Stimulated activated memory B cell treated with anti-CD40 and anti-IgM and Interleukin-4, amounts not matched to agents 10 μg/mL and 1 μg/mL and 100 μg/mL, for 72 hours (primary cell): Measurements from ENCODE around the gene MANBA.
"Not testable (repeated sequence)": the region's sequence is repeated elsewhere in the genome, so short reads cannot be mapped to it uniquely, and the experiment has no call there.

Source experiments
- ATAC-seq: fragments of 150-1000 bp; cut with Tn5 transposase; 2 replicates; pipeline ENCODE4 v1.10.0; 2021
- H3K27ac Mint-ChIP-seq: one replicate; pipeline ENCODE4 v1.8.0; 2022; ENCODE audit warnings: mild to moderate bottlenecking, mixed read lengths
- H3K27me3 Mint-ChIP-seq: one replicate; pipeline ENCODE4 v1.8.0; 2022; ENCODE audit warnings: mixed read lengths
- H3K36me3 Mint-ChIP-seq: one replicate; pipeline ENCODE4 v1.8.0; 2022; ENCODE audit warnings: mixed read lengths
- H3K4me1 Mint-ChIP-seq: one replicate; pipeline ENCODE4 v1.8.0; 2022; ENCODE audit warnings: mixed read lengths
- H3K4me3 Mint-ChIP-seq: one replicate; pipeline ENCODE4 v1.8.0; 2022; ENCODE audit warnings: mild to moderate bottlenecking, moderate library complexity, mixed read lengths
- H3K9me3 Mint-ChIP-seq: one replicate; pipeline ENCODE4 v1.8.0; 2022; ENCODE audit warnings: mixed read lengths

MANBA gene

GRCh38 chr4:102718833-102719575 lies 41.8 kb downstream of the MANBA start:
- H3K4me1 Mint-ChIP-seq = peaks cover 12% of the 10 kb centered on the region
- H3K27me3 Mint-ChIP-seq, H3K4me3 Mint-ChIP-seq, ATAC-seq, H3K9me3 Mint-ChIP-seq: not testable (repeated sequence)
- peaks cover 63% of the 10 kb centered on the region for H3K36me3 Mint-ChIP-seq
- peak overlapping the region; percentile 21 for H3K27ac Mint-ChIP-seq

GRCh38 chr4:102717448-102718092 lies 43.2 kb downstream of the MANBA start:
- H3K9me3 Mint-ChIP-seq = no peaks in the 10 kb centered on the region
- peaks cover 12% of the 10 kb centered on the region for H3K4me1 Mint-ChIP-seq
- H3K4me3 Mint-ChIP-seq = no peak overlapping the region
- no peaks in the 10 kb centered on the region for H3K27me3 Mint-ChIP-seq
- no peak for ATAC-seq
- H3K36me3 Mint-ChIP-seq = peaks cover 65% of the 10 kb centered on the region
- H3K27ac Mint-ChIP-seq = no peak overlapping the region

- H3K4me1 Mint-ChIP-seq = peaks cover 26% of the 10 kb centered on the region
- H3K27ac Mint-ChIP-seq = no peak overlapping the region
- peaks cover 3% of the 10 kb centered on the region for H3K9me3 Mint-ChIP-seq
- H3K36me3 Mint-ChIP-seq = peaks cover 69% of the 10 kb centered on the region
- no peaks in the 10 kb centered on the region for H3K27me3 Mint-ChIP-seq
- H3K4me3 Mint-ChIP-seq = no peak overlapping the region
- ATAC-seq = no peak
Measured at GRCh38 chr4:102715057-102715456, 45.7 kb downstream of the MANBA start.

GRCh38 chr4:102713774-102714173 lies 47.0 kb downstream of the MANBA start:
- not testable (repeated sequence) for H3K27me3 Mint-ChIP-seq, H3K9me3 Mint-ChIP-seq, H3K4me3 Mint-ChIP-seq, ATAC-seq, H3K27ac Mint-ChIP-seq
- Mint-ChIP-seq H3K36me3 (peaks cover 69% of the 10 kb centered on the region), H3K4me1 (peaks cover 39% of the 10 kb centered on the region)

- Mint-ChIP-seq H3K4me1 (peaks cover 40% of the 10 kb centered on the region), H3K36me3 (peaks cover 69% of the 10 kb centered on the region), H3K27ac (no peak overlapping the region), H3K9me3 (peaks cover 9% of the 10 kb centered on the region), H3K27me3 (no peaks in the 10 kb centered on the region), H3K4me3 (no peak overlapping the region)
- ATAC-seq = no peak
Measured at GRCh38 chr4:102713096-102713495, 47.7 kb downstream of the MANBA start.

- Mint-ChIP-seq H3K4me1 (peaks cover 39% of the 10 kb centered on the region), H3K27ac (no peak overlapping the region), H3K27me3 (no peaks in the 10 kb centered on the region), H3K36me3 (peaks cover 76% of the 10 kb centered on the region), H3K9me3 (peaks cover 9% of the 10 kb centered on the region), H3K4me3 (no peak overlapping the region)
- ATAC-seq = no peak
Measured at GRCh38 chr4:102710986-102711385, 49.8 kb downstream of the MANBA start.

GRCh38 chr4:102709060-102709459 lies 51.7 kb downstream of the MANBA start:
- H3K27me3 Mint-ChIP-seq, H3K9me3 Mint-ChIP-seq, H3K27ac Mint-ChIP-seq, H3K4me3 Mint-ChIP-seq, ATAC-seq: not testable (repeated sequence)
- peaks cover 46% of the 10 kb centered on the region for H3K4me1 Mint-ChIP-seq
- H3K36me3 Mint-ChIP-seq = peaks cover 90% of the 10 kb centered on the region

GRCh38 chr4:102707150-102707549 lies 53.6 kb downstream of the MANBA start:
- peaks cover 46% of the 10 kb centered on the region for H3K4me1 Mint-ChIP-seq
- H3K27me3 Mint-ChIP-seq = no peaks in the 10 kb centered on the region
- no peak for ATAC-seq
- peaks cover 9% of the 10 kb centered on the region for H3K9me3 Mint-ChIP-seq
- H3K27ac Mint-ChIP-seq = no peak overlapping the region
- H3K4me3 Mint-ChIP-seq = no peak overlapping the region
- peaks cover 92% of the 10 kb centered on the region for H3K36me3 Mint-ChIP-seq

- Mint-ChIP-seq H3K36me3 (peaks cover 77% of the 10 kb centered on the region), H3K4me3 (no peak overlapping the region), H3K4me1 (peaks cover 35% of the 10 kb centered on the region), H3K27ac (no peak overlapping the region), H3K9me3 (peaks cover 6% of the 10 kb centered on the region), H3K27me3 (no peaks in the 10 kb centered on the region)
- no peak for ATAC-seq
Measured at GRCh38 chr4:102705391-102705935, 55.3 kb downstream of the MANBA start.

GRCh38 chr4:102696758-102697157 lies 64.0 kb downstream of the MANBA start:
- H3K36me3 Mint-ChIP-seq = peaks cover 38% of the 10 kb centered on the region
- H3K27ac Mint-ChIP-seq = no peak overlapping the region
- H3K9me3 Mint-ChIP-seq = no peaks in the 10 kb centered on the region
- H3K4me1 Mint-ChIP-seq = no peaks in the 10 kb centered on the region
- H3K27me3 Mint-ChIP-seq = no peaks in the 10 kb centered on the region
- no peak for ATAC-seq
- H3K4me3 Mint-ChIP-seq = no peak overlapping the region

- H3K36me3 Mint-ChIP-seq = peaks cover 44% of the 10 kb centered on the region
- H3K9me3 Mint-ChIP-seq = no peaks in the 10 kb centered on the region
- H3K27ac Mint-ChIP-seq = no peak overlapping the region
- no peaks in the 10 kb centered on the region for H3K27me3 Mint-ChIP-seq
- no peak for ATAC-seq
- no peak overlapping the region for H3K4me3 Mint-ChIP-seq
- H3K4me1 Mint-ChIP-seq = no peaks in the 10 kb centered on the region
Measured at GRCh38 chr4:102694791-102695190, 66.0 kb downstream of the MANBA start.

- no peak overlapping the region for H3K4me3 Mint-ChIP-seq
- no peaks in the 10 kb centered on the region for H3K4me1 Mint-ChIP-seq
- H3K27me3 Mint-ChIP-seq = no peaks in the 10 kb centered on the region
- ATAC-seq = no peak
- H3K27ac Mint-ChIP-seq = no peak overlapping the region
- H3K9me3 Mint-ChIP-seq = no peaks in the 10 kb centered on the region
- H3K36me3 Mint-ChIP-seq = peaks cover 46% of the 10 kb centered on the region
Measured at GRCh38 chr4:102693861-102694260, 66.9 kb downstream of the MANBA start.

- no peaks in the 10 kb centered on the region for H3K27me3 Mint-ChIP-seq
- peaks cover 46% of the 10 kb centered on the region for H3K36me3 Mint-ChIP-seq
- no peaks in the 10 kb centered on the region for H3K4me1 Mint-ChIP-seq
- H3K27ac Mint-ChIP-seq = no peak overlapping the region
- ATAC-seq = no peak
- no peak overlapping the region for H3K4me3 Mint-ChIP-seq
- no peaks in the 10 kb centered on the region for H3K9me3 Mint-ChIP-seq
Measured at GRCh38 chr4:102693262-102693850, 67.4 kb downstream of the MANBA start.

- Mint-ChIP-seq H3K4me1 (no peaks in the 10 kb centered on the region), H3K9me3 (no peaks in the 10 kb centered on the region), H3K27ac (peak overlapping the region; percentile 2), H3K4me3 (no peak overlapping the region), H3K27me3 (no peaks in the 10 kb centered on the region), H3K36me3 (peaks cover 46% of the 10 kb centered on the region)
- ATAC-seq = no peak
Measured at GRCh38 chr4:102692474-102692873, 68.3 kb downstream of the MANBA start.

GRCh38 chr4:102687982-102688433 lies 72.8 kb downstream of the MANBA start:
- ATAC-seq = peak; percentile 76
- Mint-ChIP-seq H3K27me3 (no peaks in the 10 kb centered on the region), H3K4me1 (no peaks in the 10 kb centered on the region), H3K36me3 (peaks cover 18% of the 10 kb centered on the region), H3K27ac (no peak overlapping the region), H3K4me3 (no peak overlapping the region), H3K9me3 (no peaks in the 10 kb centered on the region)
